GM23338 (cell line): Measurements from ENCODE around the gene HAUS8.

ENCODE experiments used
- CREB1 ChIP-seq: fragments of 250-450 bp; sonication (Bioruptor Pico); IDR thresholded peaks from 2 replicates; pipeline ENCODE4 v1.5.0; 2020; ENCODE audit warnings: low read depth, mild to moderate bottlenecking, moderate library complexity
- CTCF ChIP-seq, 2 experiments: fragments of 200-600 bp in 1 of 2; sonication (generic) in 1 of 2; conservative IDR thresholded peaks; 2 replicates each; pipeline versions ENCODE4 v1.5.1 to v1.6.1; 2016 to 2017; ENCODE audit warnings: antibody characterized with exemption in 2 of 2, low read depth in 2 of 2, mild to moderate bottlenecking in 2 of 2, moderate library complexity in 1 of 2
- ETS1 ChIP-seq: IDR thresholded peaks from 2 replicates; pipeline ENCODE4 v1.6.1; 2016; ENCODE audit warnings: antibody characterized with exemption
- EZH2 ChIP-seq: fragments of 200-600 bp; sonication (generic); IDR thresholded peaks from one replicate; pipeline ENCODE4 v1.8.0; 2017; ENCODE audit warnings: antibody characterized with exemption, mild to moderate bottlenecking, low read depth; ENCODE audit not compliant: unreplicated experiment
- EZH2phosphoT487 ChIP-seq: fragments of 200-600 bp; sonication (generic); IDR thresholded peaks from one replicate; pipeline ENCODE4 v1.8.1; 2018; ENCODE audit warnings: antibody characterized with exemption; ENCODE audit not compliant: unreplicated experiment
- JUNB ChIP-seq: IDR thresholded peaks from one replicate; pipeline ENCODE4 v1.6.1; 2016; ENCODE audit warnings: antibody characterized with exemption; ENCODE audit not compliant: unreplicated experiment
- POLR2AphosphoS5 ChIP-seq: IDR thresholded peaks from 2 replicates; pipeline ENCODE4 v1.6.1; 2016; ENCODE audit warnings: antibody characterized with exemption, low read depth
- REST ChIP-seq: IDR thresholded peaks from one replicate; pipeline ENCODE4 v1.6.1; 2018; ENCODE audit warnings: antibody characterized with exemption; ENCODE audit not compliant: unreplicated experiment
- ZNF114 ChIP-seq: fragments of 250-450 bp; sonication (Bioruptor Pico); IDR thresholded peaks from 2 replicates; pipeline ENCODE4 v1.5.0; 2020; ENCODE audit warnings: mild to moderate bottlenecking, moderate library complexity
- ZNF331 ChIP-seq: fragments of 250-450 bp; sonication (Bioruptor Pico); IDR thresholded peaks from 2 replicates; pipeline ENCODE4 v1.5.0; 2020; ENCODE audit warnings: low read depth, mild to moderate bottlenecking, moderate library complexity

- TF ChIP-seq CREB1 (CRISPR knock-in tag) (no peak), POLR2AphosphoS5 (no peak), EZH2 (no peak), CTCF (conservative IDR thresholded peaks at IDR 0.05; ENCODE audit: low read depth in 2 of 2) (peak; percentile 64 to 73), JUNB (no peak), ZNF114 (CRISPR knock-in tag) (no peak), REST (no peak), ZNF331 (CRISPR knock-in tag) (no peak), ETS1 (no peak), EZH2phosphoT487 (no peak)
Observed at GRCh38 chr19:17052439-17052838, 22.8 kb downstream of the HAUS8 start.
